Lower leg skin (tissue), 3 donors: Measurements from ENCODE around the gene ASPDH.

Experiments
- CTCF ChIP-seq, 3 donors: fragments of 450-650 bp; IDR thresholded peaks; one replicate each; pipeline ENCODE4 v1.5.1; 2016; ENCODE audit warnings: antibody characterized with exemption in 3 of 3, mild to moderate bottlenecking in 3 of 3, moderate library complexity in 2 of 3
- POLR2A ChIP-seq, 2 donors: fragments of 450-650 bp; IDR thresholded peaks; one replicate each; pipeline ENCODE4 v1.6.1; 2016 to 2017; ENCODE audit warnings: antibody characterized with exemption in 2 of 2, mild to moderate bottlenecking in 1 of 2, moderate library complexity in 1 of 2

- TF ChIP-seq CTCF (IDR thresholded peaks at IDR 0.05) (no peak), POLR2A (IDR thresholded peaks at IDR 0.05) (no peak)
These were observed 29.2 kb upstream of the ASPDH start for GRCh38 chr19:50542943-50543342.
